Activated gamma-delta T cell treated with anti-CD3 and anti-CD28 coated beads, Interleukin-2, amount 50 U/mL, for 16 hours (primary cell): ENCODE data around the gene PTK7.

ENCODE experiments used
- DNase-seq: peaks from one replicate; pipeline ENCODE4 v3.0.0-alpha.2; 2020; ENCODE audit warnings: low read depth

PTK7 gene

DNA sequence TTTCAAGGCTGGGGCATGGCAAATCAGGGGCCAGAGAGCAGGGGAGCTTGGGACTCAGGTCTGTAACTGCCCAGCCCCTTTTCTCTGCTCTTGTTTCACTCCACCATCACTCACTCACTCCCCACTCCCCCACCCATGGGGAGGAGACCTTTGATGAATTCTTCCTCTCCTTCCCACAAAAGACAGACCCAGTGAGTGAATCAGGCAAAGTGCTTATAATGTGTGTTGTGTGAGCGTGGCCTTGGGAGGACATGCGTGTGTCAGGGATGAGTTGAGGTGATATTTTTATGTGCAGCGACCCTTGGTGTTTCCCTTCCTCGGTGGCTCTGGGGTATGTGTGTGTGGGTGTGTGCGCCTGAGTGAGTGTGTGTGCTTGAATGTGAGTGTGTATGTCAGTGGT lies 104.9 kb downstream of the PTK7 start:
- DNase-seq = no peak

DNA sequence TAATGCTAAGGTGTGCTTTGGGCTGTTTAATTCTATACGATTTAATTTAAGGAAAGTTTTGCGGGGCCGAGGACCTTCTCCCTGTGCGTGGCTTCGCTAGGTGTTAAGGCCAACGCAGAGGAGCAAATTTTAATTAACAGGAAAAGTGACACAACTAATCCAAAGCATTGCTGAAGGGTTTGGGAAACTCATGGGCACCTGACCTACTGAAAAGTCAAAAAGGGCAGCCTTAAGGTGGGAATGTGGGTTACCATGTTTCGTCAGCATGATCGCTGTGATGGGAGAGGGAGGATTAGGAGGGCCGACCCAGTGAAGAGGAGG lies 105.5 kb downstream of the PTK7 start:
- no peak for DNase-seq

DNA sequence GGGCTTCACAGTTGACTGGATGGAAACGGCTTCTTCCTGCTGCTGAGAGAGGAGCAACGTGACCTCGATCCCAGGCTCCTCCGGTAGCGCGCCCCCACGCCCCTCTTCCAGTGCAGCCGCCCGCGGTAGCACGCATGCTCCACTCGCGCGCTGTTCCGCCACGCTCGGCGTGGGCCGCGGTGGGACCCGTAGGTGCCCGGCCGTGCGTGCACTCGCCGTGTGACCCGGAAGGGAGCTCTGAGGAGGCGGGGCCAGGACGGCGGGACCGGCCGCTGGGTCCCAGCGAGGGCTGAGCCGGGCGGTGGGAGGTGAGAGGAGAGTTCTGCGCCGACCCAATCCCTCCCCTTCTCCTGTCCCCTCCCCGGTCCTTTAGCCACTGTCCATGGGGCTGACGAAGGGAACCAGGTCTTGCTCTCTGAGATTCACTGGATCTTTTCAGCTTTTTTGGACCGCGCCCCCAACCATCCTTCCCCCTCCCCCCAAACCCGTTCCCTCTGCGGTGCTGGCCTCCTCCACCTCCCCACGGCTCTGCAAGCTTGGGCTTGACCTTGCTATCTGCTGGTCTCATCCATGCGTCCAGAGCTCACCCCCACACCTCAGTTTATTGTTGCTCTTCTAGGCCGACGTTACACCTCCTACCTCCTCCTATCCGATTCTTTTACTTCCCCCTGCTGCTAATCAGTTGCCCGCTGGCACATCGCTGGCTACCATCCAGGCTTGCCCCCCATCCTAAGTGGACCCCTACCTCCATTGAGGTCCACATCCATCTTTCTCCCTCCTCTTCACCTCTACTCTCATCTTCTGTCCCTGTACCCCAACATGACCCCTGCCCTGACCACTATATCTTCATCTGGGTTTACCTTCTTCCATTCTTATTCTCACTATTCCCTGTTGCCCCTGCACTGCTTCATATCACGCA lies 106.1 kb downstream of the PTK7 start, which contains the start of gene CUL9:
TSS of gene CUL9 (plus strand) at position 255 of the 919 bp plus-strand sequence. CDS start 2,115 bp downstream, outside the sequence.
- peak; percentile 60 for DNase-seq

DNA sequence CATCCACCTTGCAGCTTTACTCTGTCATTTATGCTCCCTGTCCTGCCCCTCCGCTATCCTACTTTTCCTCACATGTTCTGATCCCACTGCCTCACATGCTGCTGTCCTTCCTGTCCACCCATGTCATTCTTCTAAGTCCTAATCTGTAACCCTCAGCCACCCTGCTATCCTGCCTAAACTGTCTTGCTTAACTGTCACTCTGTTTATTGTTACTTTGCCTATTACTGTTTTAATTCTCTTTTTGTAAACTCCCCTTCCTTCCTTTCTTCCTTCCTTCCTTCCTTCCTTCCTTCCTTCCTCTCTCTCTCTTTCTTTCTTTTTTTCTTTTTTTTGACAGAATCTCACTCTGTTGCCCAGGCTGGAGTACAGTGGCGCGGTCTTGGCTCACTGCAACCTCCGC lies 107.3 kb downstream of the PTK7 start:
- DNase-seq = no peak

DNA sequence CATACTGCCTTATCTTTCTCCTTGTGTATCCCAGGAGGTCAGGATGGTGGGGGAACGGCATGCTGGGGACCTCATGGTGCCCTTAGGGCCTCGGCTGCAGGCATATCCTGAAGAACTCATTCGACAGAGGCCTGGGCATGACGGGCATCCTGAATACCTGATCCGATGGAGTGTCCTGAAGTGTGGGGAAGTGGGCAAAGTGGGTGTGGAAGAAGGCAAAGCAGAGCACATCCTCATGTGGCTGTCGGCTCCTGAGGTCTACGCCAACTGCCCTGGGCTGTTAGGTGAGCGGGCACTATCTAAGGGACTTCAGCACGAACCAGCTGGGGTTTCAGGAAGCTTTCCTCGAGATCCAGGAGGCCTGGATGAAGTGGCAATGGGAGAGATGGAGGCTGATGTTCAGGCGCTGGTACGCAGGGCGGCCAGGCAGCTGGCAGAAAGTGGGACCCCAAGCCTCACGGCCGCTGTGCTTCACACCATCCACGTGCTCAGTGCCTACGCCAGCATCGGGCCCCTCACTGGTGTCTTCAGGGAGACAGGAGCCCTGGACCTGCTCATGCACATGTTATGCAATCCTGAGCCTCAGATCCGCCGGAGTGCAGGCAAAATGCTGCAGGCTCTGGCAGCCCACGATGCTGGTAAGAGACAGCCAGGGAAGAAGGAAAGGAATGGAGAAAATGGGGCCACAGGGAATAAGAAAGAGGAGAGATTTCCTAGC lies 108.3 kb downstream of the PTK7 start:
- no peak for DNase-seq

DNA sequence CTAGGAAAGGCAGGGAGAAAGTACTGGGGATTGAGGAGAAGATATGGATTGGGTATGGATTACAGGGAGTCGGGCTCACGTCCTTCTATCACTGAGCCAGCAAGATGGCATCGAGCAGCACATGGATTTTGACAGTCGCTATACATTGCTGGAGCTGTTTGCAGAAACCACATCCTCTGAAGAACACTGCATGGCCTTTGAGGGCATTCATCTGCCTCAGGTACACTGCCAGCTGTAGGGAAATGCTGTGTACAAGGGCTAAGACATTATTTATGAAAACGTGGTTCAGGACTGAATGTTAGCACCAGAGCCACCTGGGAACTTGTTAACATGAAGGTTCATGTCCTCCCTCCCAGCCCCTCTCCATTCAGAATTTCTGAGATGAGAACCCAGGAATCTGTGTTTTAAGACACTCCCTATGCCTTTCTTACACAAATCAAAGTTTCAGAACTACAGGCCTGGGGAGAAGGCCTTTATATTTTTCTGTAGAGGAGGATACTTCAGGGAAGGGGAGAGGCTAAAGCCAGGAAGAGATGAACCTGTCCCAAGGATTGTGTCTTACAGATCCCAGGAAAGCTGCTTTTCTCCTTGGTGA lies 109.4 kb downstream of the PTK7 start:
- DNase-seq = no peak

DNA sequence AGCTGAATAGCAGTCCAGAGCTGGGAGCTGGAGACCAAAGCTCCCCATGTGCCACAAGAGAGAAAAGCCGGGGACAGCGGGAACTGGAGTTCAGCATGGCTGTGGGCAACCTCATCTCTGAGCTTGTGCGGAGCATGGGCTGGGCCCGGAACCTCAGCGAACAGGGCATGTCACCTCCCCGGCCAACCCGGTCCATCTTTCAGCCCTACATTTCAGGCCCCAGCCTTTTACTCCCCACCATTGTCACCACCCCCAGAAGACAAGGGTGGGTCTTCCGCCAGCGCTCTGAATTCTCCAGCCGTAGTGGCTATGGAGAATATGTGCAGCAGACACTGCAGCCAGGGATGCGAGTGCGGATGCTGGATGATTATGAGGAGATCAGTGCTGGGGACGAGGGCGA lies 109.9 kb downstream of the PTK7 start:
- no peak for DNase-seq

DNA sequence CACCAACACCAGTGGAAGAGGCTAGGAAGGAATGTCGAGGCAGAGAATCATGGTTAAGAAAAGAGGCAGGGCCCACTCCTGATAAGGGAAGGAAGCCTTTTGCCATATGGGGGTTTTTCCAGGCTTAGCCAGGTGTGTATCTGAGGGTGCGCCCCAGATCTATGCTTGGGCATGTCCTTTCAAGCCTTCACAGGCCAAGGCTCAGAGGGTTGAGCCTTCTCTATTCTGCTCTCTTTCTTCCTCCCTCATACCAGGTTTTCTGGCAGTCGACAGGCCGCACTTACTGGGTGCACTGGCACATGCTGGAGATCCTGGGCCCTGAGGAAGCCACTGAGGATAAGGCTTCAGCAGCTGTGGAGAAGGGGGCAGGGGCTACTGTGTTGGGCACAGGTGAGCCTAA lies 110.6 kb downstream of the PTK7 start:
- no peak for DNase-seq

DNA sequence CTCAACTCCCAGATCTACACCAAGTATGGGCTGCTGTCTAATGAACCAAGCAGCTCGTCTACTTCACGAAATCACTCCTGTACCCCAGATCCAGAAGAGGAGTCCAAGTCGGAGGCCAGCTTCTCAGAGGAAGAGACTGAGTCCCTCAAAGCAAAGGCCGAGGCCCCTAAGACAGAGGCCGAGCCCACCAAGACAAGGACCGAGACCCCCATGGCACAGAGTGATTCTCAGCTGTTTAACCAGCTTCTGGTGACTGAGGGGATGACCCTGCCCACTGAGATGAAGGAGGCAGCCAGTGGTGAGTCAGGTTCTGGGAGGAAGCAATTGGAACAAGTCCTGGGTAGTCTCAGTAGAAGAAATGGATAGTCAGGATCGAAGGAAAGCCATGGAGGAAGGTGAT lies 111.7 kb downstream of the PTK7 start:
- DNase-seq = no peak

DNA sequence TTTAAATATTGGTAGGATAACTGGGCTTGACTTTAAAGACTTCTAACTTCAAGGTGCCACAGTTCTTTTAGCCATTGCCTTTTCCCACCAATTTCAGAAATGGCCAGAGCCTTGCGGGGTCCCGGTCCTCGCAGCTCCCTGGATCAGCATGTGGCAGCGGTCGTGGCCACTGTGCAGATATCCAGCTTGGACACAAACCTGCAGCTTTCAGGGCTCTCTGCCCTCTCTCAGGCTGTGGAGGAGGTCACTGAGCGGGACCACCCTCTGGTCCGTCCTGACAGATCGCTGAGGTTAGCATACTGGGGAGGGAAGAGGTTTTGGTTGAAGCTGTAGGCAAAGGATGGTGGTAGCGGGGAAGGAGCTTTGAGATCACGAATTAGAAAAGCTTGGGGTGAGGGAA lies 112.3 kb downstream of the PTK7 start:
- no peak for DNase-seq

DNA sequence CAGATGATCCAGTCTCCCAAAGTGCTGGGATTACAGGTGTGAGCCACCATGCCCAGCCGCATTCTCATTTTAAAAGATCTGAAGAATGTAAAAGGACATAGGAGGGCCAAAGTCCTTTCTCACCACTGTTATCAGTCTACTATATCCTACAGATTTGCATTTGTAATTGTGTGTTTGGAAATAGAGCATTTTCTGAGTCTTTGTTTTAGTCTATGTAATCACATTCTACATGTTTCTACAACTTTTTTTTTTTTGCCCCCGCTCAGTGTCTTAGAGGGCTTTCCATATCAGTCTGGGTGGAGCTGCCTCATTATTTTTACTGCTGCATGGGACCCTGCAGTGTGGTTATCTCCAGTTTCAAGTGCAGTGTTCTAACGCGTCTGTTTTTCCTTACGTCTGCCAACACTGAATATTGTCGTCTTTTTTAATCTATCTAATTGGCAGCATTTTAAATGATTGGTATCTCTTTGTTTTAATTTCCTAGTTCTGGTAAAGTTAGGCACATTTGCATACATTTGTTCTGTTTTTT lies 113.7 kb downstream of the PTK7 start:
- no peak for DNase-seq

DNA sequence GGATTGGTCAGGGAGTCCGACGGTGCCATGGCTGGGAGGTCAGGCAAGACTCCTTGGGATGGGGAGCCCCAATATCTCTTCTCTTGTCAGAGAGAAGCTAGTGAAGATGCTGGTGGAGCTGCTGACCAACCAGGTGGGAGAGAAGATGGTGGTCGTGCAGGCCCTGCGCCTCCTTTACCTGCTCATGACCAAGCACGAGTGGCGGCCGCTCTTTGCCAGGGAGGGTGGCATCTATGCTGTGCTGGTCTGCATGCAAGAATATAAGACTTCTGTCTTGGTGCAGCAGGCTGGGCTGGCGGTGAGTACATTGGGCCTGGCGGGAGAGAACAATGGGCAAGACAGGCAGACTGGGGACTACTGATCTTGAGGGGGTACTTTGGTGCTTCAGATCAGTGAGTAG lies 116.8 kb downstream of the PTK7 start:
- DNase-seq = no peak

DNA sequence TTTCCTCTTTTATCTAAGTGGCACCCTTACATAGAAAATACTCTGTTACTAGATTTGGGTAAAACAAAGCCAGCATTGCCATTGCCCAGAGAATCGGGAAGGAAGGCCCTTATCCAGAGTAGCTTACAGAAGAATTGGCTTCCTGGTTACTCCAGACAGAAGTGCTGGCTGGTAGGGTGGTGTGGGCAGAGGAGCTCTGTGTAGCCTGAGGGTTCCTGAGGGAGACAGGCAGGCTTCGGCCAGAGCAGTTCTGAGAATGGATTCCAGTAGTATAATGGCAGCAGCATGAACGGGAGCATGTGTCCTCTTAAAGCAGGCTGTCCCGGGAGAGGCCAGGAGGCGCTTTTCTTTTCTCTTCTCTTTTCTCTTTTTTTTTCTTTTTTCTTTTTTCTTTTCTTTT lies 117.8 kb downstream of the PTK7 start:
- no peak for DNase-seq

DNA sequence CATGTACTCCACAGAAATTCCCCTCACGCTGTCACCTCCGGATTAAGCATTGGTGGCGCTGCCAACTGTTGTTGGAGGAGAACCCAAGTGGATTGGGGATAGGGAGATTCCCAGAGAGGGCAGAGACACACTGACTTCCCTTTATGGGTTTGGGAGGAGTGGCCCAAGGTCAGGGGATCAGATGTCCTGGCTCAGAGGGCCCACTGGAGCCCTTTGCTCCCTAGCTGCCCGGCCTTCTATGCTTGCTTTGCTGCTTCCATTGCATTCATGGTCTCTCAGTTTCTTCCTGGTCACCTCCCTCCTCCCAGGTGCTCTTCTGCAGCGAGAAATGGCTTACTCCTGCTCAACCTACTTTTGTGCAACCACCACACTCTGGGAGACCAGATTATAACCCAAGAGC lies 120.2 kb downstream of the PTK7 start:
- no peak for DNase-seq

DNA sequence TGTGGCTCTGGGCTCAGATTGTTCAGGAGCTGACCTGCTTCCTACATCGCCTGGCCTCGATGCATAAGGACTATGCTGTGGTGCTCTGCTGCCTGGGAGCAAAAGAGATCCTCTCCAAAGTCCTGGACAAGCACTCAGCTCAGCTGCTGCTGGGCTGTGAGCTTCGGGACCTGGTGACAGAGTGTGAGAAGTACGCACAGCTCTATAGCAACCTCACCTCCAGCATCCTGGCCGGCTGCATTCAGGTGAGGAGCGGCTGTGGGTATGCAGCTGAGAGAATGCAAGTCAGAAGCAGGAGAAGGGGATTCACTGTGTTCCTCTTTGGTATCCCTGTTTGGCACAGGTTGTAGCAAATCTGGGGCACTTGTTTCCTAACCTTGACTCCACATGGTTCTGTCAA lies 123.8 kb downstream of the PTK7 start:
- DNase-seq = no peak

DNA sequence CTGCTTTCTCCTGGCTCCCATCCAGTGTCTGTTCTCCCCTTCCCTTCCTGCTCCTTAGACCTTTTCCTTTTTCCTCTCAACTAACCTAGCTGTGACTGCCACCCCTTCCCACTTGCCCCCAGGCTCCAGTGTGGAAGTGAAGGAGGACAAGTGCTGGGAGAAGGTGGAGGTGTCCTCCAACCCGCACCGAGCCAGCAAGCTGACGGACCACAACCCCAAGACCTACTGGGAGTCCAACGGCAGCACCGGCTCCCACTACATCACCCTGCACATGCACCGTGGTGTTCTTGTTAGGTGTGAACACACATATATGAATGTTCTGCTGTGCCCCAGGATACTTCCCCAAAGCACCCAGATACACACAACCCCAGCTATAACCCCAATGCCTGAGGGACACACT lies 124.4 kb downstream of the PTK7 start:
- no peak for DNase-seq

DNA sequence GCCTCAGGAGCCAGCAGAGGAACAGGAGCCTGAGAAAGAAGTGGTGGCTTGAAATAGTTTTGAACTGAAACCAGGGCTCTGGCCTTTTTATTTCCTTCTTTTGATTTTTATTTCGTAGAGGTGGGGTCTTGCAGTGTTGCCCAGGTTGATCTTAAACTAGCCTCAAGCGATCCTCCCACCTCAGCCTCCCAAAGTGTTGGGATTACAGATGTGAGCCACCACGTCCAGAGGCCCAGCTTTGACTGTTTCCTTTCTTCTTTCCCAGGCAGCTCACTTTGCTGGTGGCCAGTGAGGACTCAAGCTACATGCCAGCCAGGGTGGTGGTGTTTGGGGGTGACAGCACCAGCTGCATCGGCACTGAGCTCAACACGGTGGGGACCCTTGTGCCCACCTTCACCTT lies 126.3 kb downstream of the PTK7 start:
- DNase-seq = no peak

DNA sequence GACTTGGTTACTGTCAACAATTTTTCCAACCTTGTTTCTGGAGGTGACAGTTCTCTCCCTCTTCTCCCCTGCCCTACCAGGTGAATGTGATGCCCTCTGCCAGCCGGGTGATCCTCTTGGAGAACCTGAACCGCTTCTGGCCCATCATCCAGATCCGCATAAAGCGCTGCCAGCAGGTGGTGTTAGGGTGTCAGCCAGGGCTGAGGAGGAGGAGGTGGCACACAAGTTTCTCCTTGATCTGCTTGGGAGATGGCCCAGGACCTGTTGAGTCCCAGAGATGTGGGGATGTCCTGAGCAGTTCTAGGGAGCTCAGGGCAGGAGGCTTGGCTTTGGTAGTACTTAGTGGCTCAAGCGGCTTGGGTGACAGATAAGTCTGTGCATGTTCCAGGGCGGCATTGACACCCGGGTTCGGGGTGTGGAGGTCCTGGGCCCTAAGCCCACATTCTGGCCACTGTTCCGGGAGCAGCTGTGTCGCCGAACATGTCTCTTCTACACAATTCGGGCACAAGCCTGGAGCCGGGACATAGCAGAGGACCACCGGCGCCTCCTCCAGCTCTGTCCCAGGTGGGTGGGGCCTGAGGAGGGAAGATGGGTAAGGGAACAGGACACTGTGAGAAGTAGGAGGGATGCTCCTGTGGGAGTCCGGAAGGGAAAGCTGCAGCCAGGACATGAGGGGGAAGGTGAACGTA lies 127.1 kb downstream of the PTK7 start:
- DNase-seq = no peak

DNA sequence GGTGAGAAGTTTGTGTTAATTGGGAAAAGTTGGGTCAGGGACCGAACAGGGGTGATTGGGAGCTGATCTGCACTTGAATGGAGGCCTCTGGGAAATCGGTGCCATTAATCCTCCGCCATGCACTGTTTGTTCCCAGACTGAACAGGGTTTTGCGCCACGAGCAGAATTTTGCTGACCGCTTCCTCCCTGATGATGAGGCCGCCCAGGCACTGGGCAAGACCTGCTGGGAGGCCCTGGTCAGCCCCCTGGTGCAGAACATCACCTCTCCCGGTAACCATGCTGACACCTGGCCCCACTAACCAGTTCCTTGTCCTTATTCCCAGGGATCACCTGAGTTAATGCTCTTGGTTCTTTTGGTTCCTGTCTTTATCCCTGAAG lies 127.6 kb downstream of the PTK7 start:
- DNase-seq = no peak

DNA sequence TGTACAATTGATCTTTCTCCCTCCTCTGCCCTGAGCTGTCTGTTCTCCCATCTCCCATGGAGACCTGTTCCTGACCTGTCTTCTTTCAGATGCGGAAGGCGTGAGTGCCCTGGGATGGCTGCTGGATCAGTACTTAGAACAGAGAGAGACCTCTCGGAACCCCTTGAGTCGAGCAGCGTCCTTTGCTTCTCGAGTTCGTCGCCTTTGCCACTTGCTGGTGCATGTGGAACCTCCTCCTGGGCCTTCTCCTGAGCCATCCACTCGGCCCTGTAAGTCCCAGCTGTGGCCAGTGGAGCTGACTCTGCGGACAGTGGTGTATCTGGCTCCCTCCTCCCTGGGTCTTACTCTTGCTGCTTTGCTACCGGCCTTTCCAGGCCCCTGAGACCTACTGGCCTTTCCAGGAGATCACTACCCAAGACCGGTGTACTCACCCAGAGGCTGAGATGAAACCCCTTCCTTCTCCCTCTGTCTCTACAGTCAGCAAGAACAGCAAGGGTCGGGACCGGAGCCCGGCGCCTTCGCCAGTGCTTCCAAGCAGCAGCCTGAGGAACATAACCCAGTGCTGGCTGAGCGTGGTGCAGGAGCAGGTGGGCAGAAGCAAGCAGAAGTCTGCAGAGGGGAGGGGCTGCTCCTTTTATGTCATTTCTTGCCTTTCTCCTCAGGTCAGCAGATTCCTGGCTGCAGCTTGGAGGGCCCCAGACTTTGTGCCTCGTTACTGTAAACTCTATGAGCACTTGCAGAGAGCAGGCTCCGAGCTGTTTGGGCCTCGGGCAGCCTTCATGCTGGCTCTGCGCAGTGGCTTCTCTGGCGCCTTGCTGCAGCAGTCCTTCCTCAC lies 128.4 kb downstream of the PTK7 start:
- DNase-seq = no peak

DNA sequence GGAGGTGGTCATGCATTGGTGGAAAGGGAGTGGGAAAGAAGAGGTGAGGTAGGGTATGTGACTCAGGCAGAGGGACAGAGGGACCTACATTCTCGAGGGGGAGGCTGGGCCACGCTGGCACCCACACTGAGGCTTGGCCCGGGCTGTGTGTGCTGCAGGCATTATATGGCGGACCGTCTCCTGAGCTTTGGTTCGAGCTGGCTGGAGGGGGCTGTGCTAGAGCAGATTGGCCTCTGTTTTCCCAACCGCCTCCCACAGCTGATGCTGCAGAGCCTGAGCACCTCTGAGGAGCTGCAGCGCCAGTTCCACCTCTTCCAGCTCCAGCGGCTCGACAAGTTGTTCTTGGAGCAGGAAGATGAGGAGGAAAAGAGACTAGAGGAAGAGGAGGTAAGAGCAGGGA lies 129.7 kb downstream of the PTK7 start:
- DNase-seq = no peak
